Peyer's patch (tissue), 4 donors: ENCODE data around the gene IL4I1.

Source experiments
- POLR2A ChIP-seq, 2 donors: fragments of 450-650 bp; IDR thresholded peaks; one replicate each; pipeline ENCODE4 v1.5.1; 2017; ENCODE audit warnings: antibody characterized with exemption in 2 of 2, mild to moderate bottlenecking in 2 of 2, moderate library complexity in 2 of 2
- TF ChIP-seq, protein P1 (sequence below), 6 experiments: fragments of 450-650 bp in 4 of 6; fragments of 200-600 bp in 2 of 6; sonication (generic) in 1 of 6; IDR thresholded peaks; one replicate each; pipeline ENCODE4 v1.5.1; 2017 to 2019; ENCODE audit warnings: antibody characterized with exemption in 6 of 6, mild to moderate bottlenecking in 3 of 6, moderate library complexity in 1 of 6

DNA sequence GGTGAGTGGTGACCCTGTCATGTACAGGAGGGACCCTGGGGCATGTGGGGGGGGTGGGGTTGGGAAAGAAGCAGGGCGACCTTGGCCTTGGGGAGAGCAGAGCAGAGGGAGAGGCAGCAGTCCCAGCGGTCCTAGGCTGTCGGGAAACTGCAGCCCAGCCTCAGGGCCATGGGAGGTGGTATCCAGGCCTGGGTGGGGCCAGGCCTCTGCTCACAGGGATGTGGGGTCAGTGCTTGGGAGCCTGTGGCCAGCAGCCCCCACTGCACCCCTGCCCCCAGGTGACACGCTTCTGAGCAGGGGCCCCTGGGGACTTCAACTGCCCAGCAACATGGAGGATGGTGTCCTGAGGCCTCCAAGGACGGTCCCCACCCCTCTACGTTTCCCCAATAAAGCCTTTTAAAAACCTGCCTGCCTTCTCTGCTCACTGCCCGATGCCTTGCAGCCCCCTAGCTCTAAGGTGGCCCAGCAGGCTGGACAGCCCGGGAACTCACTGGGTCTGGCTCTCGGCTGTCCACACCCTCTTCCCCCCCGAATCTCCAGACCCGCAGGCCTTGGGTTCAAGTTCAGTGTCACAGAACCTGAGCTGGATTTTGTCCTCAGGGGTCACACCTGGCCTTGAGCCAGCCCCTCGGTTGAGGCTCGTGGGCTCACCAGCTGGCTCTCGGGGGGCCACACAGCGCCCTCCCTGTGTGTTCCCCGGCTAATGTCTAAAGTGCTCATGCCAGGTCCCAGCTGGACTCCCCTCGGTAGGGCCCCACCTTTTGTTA is 36.2 kb downstream of the IL4I1 start:
- TF ChIP-seq, protein P1, sequence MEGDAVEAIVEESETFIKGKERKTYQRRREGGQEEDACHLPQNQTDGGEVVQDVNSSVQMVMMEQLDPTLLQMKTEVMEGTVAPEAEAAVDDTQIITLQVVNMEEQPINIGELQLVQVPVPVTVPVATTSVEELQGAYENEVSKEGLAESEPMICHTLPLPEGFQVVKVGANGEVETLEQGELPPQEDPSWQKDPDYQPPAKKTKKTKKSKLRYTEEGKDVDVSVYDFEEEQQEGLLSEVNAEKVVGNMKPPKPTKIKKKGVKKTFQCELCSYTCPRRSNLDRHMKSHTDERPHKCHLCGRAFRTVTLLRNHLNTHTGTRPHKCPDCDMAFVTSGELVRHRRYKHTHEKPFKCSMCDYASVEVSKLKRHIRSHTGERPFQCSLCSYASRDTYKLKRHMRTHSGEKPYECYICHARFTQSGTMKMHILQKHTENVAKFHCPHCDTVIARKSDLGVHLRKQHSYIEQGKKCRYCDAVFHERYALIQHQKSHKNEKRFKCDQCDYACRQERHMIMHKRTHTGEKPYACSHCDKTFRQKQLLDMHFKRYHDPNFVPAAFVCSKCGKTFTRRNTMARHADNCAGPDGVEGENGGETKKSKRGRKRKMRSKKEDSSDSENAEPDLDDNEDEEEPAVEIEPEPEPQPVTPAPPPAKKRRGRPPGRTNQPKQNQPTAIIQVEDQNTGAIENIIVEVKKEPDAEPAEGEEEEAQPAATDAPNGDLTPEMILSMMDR (IDR thresholded peaks at IDR 0.05), result no peak
- no peak for TF ChIP-seq POLR2A (IDR thresholded peaks at IDR 0.05)
